GM18861 (cell line): ENCODE measurements around the gene ZNF417.
"Not testable (repeated sequence)": the region's sequence is repeated elsewhere in the genome, so short reads cannot be mapped to it uniquely, and the experiment has no call there.

ENCODE experiments used
- ATAC-seq: cut with Tn5 transposase; IDR thresholded peaks from one replicate; pipeline ENCODE4 v1.9.1; 2021; ENCODE audit not compliant: unreplicated experiment

Gene ZNF417

GRCh38 chr19:57888107-57888559 is 28.3 kb downstream of the ZNF417 start:
- no peak for ATAC-seq

GRCh38 chr19:57887195-57887941 is 29.0 kb downstream of the ZNF417 start:
- no peak for ATAC-seq

GRCh38 chr19:57886046-57886445 is 30.3 kb downstream of the ZNF417 start:
- no peak for ATAC-seq

GRCh38 chr19:57873883-57874799 is 42.3 kb downstream of the ZNF417 start:
- ATAC-seq: not testable (repeated sequence)

GRCh38 chr19:57872450-57872849 is 43.9 kb downstream of the ZNF417 start:
- ATAC-seq: no peak

GRCh38 chr19:57870225-57870624 is 46.2 kb downstream of the ZNF417 start:
- ATAC-seq: no peak

GRCh38 chr19:57869655-57870054 is 46.7 kb downstream of the ZNF417 start:
- ATAC-seq: not testable (repeated sequence)

GRCh38 chr19:57867868-57868492 is 48.4 kb downstream of the ZNF417 start:
- ATAC-seq: no peak
